Adrenal gland (tissue), 5 donors: ENCODE measurements around the gene TLE2.

Experiments
- POLR2A ChIP-seq, 2 donors: fragments of 450-650 bp; IDR thresholded peaks; one replicate each; pipeline ENCODE4 v1.6.1; 2017; ENCODE audit warnings: antibody characterized with exemption in 2 of 2, mild to moderate bottlenecking in 2 of 2, moderate library complexity in 1 of 2
- TF ChIP-seq, protein P1 (sequence below), 6 experiments: fragments of 450-650 bp in 4 of 6; fragments of 200-600 bp in 2 of 6; sonication (generic) in 1 of 6; IDR thresholded peaks; 1 replicate in 5 of 6; 2 replicates in 1 of 6; pipeline versions ENCODE4 v1.5.1 to v1.8.0; 2016 to 2021; ENCODE audit warnings: antibody characterized with exemption in 6 of 6, mild to moderate bottlenecking in 2 of 6, moderate library complexity in 1 of 6
- donor health status: DM: no; HTN: no; CAD: no.

DNA sequence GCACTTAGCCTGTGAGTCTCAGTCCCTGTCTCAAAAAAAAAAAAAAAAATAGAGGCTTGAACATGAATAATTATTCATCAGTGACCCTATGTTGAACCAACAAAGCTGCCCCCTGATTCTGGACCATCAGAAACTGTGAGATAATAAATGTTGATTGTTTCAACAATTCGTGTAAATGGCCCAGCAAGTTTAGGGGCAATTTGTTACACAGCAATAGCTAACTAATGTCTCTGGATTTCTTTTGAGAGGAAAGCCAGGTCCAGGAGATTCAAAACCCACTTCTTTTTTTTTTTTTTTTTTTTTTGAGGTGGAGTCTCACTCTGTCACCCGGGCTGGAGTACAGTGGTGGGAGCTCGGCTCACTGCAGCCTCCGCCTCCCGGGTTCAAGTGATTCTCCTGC, 64.2 kb downstream of the TLE2 start:
- TF ChIP-seq, protein P1, sequence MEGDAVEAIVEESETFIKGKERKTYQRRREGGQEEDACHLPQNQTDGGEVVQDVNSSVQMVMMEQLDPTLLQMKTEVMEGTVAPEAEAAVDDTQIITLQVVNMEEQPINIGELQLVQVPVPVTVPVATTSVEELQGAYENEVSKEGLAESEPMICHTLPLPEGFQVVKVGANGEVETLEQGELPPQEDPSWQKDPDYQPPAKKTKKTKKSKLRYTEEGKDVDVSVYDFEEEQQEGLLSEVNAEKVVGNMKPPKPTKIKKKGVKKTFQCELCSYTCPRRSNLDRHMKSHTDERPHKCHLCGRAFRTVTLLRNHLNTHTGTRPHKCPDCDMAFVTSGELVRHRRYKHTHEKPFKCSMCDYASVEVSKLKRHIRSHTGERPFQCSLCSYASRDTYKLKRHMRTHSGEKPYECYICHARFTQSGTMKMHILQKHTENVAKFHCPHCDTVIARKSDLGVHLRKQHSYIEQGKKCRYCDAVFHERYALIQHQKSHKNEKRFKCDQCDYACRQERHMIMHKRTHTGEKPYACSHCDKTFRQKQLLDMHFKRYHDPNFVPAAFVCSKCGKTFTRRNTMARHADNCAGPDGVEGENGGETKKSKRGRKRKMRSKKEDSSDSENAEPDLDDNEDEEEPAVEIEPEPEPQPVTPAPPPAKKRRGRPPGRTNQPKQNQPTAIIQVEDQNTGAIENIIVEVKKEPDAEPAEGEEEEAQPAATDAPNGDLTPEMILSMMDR (IDR thresholded peaks at IDR 0.05) = no peak
- TF ChIP-seq POLR2A (IDR thresholded peaks at IDR 0.05) = no peak
